HL-60 (cell line): Measurements from ENCODE around the gene PCGF3.
"Not testable (repeated sequence)": the region's sequence is repeated elsewhere in the genome, so short reads cannot be mapped to it uniquely, and the experiment has no call there.

Source experiments
- DNase-seq, 2 experiments: peaks; one replicate each; pipeline ENCODE4 v3.0.0-alpha.2; 2010 to 2020; ENCODE audit warnings: low read depth in 1 of 2, low spot score in 1 of 2
- H3K27ac ChIP-seq: fragments of 250-450 bp; sonication (Bioruptor Pico); replicated peaks from 2 replicates; pipeline ENCODE4 v1.5.1; 2020; ENCODE audit warnings: mild to moderate bottlenecking, moderate library complexity
- H3K27me3 ChIP-seq: fragments of 250-450 bp; sonication (Bioruptor Pico); 2 replicates; pipeline ENCODE4 v1.5.1; 2021; ENCODE audit warnings: mild to moderate bottlenecking, moderate library complexity; ENCODE audit not compliant: insufficient read depth, poor library complexity, severe bottlenecking
- H3K4me3 ChIP-seq: replicated peaks from 2 replicates; pipeline ENCODE4 v1.5.1; 2011; ENCODE audit warnings: mild to moderate bottlenecking, control low read depth, low read length; ENCODE audit not compliant: insufficient read depth
- GABPA ChIP-seq: IDR thresholded peaks from 2 replicates; pipeline ENCODE4 v1.6.1; 2012; ENCODE audit warnings: low read depth
- POLR2AphosphoS5 ChIP-seq: IDR thresholded peaks from 2 replicates; pipeline ENCODE4 v1.6.1; 2012; ENCODE audit warnings: low read depth
- TF ChIP-seq, protein P1 (sequence below): IDR thresholded peaks from 2 replicates; pipeline ENCODE4 v1.6.1; 2012; ENCODE audit warnings: low read depth; ENCODE audit not compliant: insufficient replicate concordance
- TF ChIP-seq, protein P2 (sequence below): IDR thresholded peaks from one replicate; pipeline ENCODE4 v1.5.1; 2011; ENCODE audit warnings: low read length, control low read depth, inconsistent platforms; ENCODE audit not compliant: insufficient read depth

The PCGF3 gene

DNA sequence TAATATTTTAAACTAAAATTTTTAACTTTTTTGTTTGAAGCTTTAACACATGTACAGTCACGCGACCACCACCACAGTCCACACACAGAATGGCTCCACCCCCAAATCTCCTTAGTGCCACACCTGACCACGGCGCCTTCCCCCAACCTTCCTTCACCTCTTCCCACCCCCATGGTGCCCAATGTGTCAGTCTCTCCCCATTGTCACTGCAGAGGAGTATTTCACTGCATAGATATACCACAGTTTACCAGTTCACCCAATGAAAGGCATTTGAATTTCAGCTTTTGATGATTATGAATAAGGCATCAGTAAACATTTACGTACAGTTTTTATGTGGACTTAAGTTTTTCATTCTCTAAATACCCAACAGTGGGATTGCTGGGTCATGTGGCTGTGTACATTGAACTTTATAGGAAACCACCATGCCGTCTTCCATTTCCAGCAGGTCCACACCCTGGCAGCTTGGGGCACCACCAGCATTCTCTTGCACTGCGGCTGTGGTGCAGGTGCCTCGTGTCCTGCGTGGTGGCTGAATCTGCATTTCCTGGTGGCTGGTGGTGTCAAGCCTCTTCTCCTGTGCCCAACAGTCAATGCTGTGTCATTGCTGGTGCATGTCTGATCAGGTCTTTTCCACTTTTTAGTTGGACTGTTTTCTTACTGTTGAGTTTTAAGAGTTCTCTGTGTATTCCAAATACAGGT, 71.3 kb downstream of the PCGF3 start:
- no peak for DNase-seq
- Histone ChIP-seq H3K27ac (no peak overlapping the region), H3K27me3 (no peaks in the 10 kb centered on the region), H3K4me3 (no peak overlapping the region)
- TF ChIP-seq, protein P1, sequence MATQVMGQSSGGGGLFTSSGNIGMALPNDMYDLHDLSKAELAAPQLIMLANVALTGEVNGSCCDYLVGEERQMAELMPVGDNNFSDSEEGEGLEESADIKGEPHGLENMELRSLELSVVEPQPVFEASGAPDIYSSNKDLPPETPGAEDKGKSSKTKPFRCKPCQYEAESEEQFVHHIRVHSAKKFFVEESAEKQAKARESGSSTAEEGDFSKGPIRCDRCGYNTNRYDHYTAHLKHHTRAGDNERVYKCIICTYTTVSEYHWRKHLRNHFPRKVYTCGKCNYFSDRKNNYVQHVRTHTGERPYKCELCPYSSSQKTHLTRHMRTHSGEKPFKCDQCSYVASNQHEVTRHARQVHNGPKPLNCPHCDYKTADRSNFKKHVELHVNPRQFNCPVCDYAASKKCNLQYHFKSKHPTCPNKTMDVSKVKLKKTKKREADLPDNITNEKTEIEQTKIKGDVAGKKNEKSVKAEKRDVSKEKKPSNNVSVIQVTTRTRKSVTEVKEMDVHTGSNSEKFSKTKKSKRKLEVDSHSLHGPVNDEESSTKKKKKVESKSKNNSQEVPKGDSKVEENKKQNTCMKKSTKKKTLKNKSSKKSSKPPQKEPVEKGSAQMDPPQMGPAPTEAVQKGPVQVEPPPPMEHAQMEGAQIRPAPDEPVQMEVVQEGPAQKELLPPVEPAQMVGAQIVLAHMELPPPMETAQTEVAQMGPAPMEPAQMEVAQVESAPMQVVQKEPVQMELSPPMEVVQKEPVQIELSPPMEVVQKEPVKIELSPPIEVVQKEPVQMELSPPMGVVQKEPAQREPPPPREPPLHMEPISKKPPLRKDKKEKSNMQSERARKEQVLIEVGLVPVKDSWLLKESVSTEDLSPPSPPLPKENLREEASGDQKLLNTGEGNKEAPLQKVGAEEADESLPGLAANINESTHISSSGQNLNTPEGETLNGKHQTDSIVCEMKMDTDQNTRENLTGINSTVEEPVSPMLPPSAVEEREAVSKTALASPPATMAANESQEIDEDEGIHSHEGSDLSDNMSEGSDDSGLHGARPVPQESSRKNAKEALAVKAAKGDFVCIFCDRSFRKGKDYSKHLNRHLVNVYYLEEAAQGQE = no peak
- TF ChIP-seq POLR2AphosphoS5 = 0 out of 2 replicates have a peak, but pooled peaks have one; percentile 17
- TF ChIP-seq GABPA = no peak

DNA sequence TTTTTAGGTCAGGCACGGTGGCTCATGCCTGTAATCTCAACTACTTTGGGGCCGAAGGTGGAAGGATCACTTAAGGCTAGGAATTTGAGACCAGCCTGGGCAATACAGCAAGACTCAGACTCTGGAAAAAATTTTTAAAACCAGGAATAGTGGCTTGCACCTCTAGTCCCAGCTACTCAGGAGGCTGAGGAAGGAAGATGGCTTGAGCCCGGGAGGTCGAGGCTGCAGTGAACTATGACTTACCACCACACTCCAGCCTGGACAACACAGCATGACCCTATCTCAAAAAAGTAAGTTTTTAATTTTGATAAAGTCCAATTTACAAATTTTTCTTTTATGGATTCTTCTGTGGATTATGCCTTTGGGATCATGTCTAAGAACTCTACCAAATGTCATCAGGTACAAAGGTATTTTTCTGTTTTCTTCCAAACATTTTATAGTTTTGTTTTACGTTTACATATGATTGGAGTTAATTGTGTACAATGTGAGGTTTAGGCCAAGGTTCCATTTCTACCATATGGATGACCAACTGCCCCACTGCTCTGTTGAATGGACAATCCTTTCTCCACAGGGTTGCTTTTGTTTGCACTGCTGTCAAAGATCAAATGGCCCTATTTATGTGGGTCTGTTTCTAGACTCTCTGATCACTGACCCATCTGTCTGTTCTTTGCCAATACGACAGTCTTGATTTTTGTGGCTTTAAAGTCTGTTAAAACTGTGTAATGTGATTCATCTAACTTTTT, 72.1 kb downstream of the PCGF3 start:
- DNase-seq = no peak
- TF ChIP-seq, protein P2, sequence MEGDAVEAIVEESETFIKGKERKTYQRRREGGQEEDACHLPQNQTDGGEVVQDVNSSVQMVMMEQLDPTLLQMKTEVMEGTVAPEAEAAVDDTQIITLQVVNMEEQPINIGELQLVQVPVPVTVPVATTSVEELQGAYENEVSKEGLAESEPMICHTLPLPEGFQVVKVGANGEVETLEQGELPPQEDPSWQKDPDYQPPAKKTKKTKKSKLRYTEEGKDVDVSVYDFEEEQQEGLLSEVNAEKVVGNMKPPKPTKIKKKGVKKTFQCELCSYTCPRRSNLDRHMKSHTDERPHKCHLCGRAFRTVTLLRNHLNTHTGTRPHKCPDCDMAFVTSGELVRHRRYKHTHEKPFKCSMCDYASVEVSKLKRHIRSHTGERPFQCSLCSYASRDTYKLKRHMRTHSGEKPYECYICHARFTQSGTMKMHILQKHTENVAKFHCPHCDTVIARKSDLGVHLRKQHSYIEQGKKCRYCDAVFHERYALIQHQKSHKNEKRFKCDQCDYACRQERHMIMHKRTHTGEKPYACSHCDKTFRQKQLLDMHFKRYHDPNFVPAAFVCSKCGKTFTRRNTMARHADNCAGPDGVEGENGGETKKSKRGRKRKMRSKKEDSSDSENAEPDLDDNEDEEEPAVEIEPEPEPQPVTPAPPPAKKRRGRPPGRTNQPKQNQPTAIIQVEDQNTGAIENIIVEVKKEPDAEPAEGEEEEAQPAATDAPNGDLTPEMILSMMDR = no peak
- Histone ChIP-seq H3K4me3 (no peak overlapping the region), H3K27me3 (no peaks in the 10 kb centered on the region), H3K27ac (no peak overlapping the region)

DNA sequence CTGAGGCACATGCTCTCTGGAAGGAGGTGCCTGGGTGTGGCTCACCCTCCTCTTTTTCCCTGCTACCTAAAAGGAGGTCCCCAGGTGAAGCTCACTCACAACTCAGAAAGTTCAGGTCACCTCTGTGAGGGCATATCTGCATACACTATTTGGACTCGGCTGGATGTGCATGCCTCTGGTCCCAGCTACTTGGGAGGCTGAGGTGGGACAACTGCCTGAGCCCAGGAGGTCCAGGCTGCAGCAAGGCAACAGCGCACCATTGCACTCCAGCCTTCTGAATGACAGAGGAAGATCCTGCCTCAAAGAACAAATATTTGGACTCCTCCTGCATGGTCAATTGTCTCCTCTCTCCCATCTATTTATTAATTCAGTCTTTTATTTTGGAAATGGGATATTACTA, 73.9 kb downstream of the PCGF3 start:
- no peak for DNase-seq
- no peaks in the 10 kb centered on the region for H3K27me3 ChIP-seq
- no peak overlapping the region for H3K4me3 ChIP-seq
- TF ChIP-seq, protein P1 = no peak
- peak; percentile 37; the same call in 1 of the 2 replicates for TF ChIP-seq POLR2AphosphoS5
- no peak overlapping the region for H3K27ac ChIP-seq

DNA sequence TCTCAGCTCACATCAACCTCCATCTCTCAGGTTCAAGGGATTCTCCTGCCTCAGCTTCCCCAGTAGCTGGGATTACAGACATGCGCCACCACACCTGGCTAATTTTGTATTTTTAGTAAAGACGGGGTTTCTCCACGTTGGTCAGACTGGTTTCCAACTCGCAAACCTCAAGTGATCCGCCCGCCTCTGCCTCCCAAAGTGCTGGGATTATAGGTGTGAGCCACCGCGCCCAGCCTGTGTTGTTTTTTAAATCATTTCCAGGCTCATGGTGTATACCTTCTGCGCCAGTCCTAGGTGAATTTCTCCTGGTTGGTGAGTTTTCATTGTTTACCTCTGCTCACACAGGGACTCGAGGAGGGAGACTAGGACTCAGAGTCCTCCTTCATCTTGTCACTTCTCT, 74.6 kb downstream of the PCGF3 start:
- not testable (repeated sequence) for H3K27ac ChIP-seq, DNase-seq, H3K27me3 ChIP-seq
- H3K4me3 ChIP-seq = peak overlapping the region; percentile 96

DNA sequence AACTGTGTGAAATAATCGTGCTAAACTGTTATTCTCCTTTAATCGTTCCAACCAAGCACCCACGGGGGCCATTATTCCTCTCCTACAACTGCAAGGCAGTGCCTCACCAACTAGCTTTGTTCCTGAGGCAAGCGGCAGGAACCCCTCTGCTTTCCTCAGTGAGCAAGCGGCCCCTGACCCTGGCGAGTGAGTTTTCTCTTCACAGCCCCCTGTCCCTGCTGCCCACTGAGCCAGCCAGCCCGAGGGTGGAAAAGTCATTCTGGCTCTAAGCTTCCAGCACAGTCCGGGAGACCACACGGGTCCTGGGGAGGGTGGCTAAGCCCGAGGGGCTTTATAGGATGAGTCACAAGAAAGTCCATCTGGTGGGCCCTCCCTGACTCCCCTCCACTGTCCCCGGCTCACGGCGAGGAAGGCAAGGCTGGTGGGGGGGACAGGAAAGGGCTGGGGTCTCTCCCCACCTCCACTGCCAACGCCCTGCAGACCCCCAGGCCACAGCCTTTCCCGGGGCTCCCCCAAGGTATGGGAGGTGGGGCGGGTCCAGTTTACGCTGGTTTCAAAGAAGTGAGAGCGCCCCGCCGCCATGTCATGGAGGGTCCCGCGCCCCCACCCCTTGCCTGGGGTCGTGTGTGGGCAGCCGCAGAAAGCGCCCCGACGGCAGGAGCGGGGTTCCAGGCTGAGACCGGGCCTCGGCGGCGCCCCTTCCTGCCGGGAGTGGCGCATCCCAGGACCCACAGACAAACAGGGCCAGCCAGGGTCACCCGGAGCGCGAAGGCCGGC, 75.3 kb downstream of the PCGF3 start:
- no peak for DNase-seq
- TF ChIP-seq GABPA (no peak), POLR2AphosphoS5 (no peak)
- TF ChIP-seq, protein P2 = no peak
- TF ChIP-seq, protein P1 = no peak
- peaks cover 6% of the 10 kb centered on the region for H3K27me3 ChIP-seq
- H3K27ac ChIP-seq = peak overlapping the region; percentile 96
- H3K4me3 ChIP-seq = peak overlapping the region; percentile 96
